NCI-H510A treated with DMSO at 0.1 percent for 48 hours (cell line): ENCODE data around the gene SLC29A2.
"Not testable (repeated sequence)": the region's sequence is repeated elsewhere in the genome, so short reads cannot be mapped to it uniquely, and the experiment has no call there.

Experiments
- DNase-seq: peaks from one replicate; lab custom pipeline; 2025; lab: John Stamatoyannopoulos, UW

The SLC29A2 gene

DNA sequence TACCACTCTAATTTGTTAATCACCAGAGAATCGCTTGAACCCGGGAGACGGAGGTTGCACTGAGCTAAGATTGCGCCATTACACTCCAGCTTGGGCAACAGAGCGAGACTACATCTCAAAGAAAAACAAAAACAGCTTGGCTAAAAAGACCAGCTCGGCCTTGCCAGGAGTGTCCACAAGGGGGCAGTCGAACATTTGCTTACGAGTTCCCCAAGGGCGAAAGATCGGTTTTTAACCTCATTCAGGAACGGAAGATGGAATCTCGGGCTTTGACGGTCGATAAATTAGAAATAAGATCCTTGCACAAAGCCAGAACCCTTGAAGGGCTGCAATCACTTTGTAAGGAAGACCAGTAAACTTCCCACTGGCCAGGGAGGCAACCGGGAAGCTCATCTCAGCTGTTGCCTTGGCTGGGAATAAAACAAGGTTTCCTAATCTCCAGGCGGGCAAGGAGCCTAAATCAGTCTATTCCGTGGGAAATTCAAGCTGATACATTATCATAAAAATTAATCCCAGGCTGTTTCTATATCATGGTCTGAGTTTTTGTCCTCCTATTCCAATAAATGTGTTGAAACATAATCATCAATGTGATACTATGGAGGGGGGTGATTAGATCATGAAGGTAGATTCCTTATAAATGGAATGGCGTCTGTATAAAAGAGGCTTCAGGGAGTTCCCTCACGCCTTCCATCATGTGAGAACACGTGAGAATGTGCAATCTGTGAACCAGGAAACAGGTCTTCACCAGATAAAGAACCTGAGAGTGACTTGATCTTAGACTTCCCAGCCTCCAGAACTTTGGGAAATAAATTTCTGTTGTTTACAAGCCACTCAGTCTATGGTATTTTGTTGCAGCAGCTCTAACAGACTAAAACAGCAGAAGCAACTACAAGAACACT lies 14.9 kb upstream of the SLC29A2 start:
- peak; percentile 76 for DNase-seq

DNA sequence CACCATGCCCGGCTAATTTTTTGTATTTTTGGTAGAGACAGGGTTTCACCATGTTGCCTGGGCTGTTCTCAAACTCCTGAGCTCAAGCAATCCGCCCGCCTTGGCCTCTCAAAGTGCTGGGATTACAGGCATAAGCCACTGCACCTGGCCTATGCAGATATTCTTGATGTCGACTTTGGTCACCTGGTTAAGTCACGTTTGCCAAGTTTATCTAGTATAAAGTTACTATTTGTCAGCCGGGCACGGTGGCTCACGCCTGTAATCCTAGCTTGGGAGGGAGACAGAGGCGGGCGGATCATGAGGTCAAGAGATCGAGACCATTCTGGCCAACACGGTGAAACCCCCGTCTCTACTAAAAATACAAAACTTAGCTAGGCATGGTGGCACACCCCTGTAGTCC lies 12.8 kb upstream of the SLC29A2 start:
- DNase-seq, result peak; percentile 31

DNA sequence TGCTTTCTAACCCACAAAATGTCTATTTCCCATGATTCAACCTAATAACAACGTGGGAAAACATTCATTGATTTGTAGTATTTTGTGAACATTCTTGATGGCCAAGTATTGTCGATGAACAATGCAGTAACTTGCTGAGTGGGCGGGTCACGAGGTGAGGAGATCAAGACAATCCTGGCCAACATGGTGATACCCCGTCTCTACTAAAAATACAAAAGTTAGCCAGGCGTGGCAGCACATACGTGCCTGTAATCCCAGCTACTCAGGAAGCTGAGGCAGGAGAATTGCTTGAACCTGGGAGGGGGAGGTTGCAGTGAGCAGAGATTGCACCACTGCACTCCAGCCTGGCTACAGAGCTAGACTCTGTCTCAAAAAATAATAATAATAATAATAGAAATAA lies 8.7 kb upstream of the SLC29A2 start:
- DNase-seq, result peak; percentile 16

DNA sequence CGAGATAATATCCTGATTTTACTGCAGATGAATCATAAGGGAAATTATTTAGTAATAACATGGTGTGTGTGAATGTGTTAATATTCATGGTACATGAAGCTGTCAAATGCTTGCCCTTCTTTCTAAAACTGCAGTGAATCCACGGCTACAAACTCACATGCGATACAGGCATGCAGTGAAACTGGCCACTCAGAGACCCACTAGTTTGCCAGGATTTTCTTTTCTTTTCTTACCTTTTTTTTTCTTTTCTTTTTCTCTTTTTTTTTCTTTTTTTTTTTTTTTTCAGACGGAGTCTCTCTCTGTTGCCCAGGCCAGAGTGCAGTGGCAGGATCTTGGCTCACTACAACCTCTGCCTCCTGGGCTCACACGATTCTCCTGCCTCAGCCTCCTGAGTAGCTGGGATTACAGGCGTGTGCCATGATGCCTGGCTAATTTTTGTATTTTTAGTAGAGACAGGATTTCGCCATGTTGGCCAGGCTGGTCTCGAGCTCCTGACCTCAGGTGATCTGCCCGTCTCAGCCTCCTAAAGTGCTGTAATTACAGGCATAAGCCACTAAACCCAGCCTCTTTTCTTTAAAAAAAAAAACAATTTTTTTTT lies 2.2 kb upstream of the SLC29A2 start:
- not testable (repeated sequence) for DNase-seq

DNA sequence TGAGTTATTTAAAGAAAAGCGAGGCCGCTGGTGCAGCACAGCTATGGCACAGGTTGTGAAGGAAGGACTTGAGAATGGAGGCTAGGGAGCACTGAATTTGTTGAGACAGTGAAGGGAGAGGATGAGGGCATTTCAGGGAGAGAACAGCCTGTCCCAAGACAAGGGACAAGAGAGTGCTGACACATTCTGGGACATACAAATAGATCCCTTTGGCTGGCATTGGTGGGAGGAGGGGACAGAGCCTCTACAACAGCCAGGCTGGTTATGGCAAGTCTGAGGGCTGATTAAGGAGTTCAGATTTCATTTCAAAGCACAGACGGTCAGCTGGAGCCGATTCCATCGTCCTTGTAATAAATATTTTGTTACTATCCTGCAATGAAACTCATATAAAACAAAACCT lies 1.7 kb upstream of the SLC29A2 start:
- no peak for DNase-seq

DNA sequence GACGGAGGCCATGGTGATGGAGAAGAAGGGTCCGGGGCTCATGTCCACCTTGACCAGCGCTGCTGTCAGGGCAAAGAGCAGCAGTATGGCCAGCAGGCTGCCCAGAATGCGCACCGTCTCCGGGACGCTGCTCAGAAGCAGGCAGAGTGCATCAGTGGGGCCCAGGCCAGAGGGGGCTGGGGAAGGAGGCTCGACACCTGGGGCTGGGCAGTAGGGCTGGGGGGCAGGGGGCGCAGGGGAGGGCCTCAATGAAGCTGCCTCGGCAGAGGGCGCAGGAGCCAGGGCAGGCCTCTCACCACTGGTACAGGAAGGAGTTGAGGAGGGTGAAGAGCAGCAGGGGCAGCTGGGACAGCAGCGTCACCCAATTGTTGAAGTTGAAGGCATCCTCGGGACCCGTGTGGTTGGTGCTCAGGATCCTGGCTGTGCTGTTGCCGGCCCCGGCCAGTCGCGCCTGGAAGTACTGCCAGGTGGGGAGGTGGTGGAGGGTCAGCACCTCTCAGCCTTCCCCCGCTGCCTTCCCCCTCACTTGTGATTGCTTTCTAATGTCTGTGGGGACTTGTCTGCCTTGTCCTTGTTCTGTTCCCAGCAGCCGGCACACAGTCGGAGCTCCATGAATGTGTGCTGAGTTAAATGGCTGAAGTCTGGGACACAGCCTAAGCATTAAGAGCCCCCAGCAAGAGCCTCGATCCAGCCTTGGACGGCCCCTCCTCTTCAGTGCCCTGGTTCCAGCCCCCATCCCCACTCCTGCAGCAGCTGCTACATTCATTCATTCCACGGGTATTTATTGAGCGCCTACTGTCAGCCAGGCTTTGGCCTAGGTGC lies 2.3 kb downstream of the SLC29A2 start:
- DNase-seq, result no peak

DNA sequence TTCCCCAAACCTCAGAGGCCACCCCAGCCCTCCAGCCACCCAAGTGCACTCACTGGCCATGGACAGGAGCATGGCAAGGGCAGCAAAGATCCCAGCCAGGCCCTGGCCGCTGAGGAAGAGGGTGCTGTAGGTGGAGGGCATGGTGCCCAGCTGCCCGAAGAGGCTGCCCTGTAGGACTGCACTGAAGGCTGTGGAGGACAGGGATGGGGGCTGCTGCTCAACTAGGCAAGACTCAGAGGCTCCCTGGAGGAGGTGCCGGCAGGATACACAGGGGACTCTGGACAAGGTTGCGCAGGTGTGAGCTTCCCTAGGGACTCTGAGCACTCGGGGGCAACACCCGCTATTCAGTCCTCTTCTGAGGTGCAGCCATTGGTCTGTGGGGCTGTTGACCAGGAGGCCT lies 3.1 kb downstream of the SLC29A2 start:
- DNase-seq, result no peak

DNA sequence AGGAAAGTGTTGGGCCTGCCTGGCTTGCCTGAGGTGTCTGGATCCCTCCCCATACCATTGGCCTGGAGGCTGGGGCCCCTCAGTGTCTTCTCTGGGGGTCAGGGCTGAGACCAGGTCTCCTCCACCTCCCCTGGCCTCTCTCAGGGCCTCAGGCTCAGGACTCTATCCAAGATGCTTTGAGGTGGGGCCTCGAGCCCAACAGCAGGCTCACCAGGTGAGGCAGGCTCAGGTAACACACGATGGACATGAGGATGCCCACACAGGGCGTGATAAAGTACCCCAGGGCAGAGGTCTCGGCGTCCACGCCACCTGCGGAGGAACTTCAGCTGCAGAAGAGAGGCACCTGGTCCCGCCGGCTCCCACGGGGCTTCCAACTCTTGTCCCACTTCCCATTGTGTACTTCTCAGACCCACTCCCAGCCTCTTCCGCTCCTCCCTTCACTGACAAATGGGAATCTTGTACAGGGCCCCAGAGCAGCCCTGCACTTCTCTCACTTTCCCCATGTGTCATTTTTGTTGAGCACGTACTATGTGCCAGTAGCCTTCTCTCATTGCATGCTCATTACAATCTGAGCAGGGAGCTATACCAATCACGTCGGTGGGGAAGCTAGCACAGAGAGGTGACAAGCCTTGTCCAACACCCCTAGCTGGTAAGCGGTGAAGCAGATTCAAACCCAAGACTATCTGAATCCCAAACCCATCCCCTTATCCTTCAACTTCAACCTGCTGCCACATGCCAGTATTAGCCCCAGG lies 3.8 kb downstream of the SLC29A2 start:
- DNase-seq, result no peak

DNA sequence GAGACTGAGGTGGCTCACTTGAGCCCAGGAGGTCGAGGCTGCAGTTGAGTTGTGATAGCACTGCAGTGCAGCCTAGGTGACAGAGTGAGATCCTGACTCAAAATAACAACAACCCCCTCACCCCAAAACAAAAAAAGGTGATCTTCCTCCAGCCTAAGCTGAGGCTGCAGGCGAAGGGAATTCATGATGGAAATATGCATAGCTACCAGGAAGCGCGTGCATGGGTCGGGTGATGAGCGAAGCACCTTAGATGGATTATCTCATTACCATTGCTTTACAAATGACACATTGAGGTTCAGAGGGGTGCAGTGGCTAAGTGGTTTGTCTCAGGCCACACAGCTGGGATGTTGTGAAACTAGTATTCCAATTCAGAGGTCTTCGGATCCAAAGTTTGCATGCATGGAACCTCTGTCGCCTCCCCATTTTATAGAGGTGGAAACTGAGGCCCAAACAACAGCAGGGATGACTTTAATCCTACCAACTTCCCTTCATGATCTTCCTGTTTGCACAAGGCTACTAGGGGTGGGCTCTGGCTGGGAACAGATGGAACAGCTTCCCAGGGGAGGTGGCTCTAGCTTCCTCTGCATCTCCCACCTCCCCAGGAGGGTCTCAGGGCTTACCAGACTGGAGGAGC lies 4.6 kb downstream of the SLC29A2 start:
- DNase-seq, result no peak

DNA sequence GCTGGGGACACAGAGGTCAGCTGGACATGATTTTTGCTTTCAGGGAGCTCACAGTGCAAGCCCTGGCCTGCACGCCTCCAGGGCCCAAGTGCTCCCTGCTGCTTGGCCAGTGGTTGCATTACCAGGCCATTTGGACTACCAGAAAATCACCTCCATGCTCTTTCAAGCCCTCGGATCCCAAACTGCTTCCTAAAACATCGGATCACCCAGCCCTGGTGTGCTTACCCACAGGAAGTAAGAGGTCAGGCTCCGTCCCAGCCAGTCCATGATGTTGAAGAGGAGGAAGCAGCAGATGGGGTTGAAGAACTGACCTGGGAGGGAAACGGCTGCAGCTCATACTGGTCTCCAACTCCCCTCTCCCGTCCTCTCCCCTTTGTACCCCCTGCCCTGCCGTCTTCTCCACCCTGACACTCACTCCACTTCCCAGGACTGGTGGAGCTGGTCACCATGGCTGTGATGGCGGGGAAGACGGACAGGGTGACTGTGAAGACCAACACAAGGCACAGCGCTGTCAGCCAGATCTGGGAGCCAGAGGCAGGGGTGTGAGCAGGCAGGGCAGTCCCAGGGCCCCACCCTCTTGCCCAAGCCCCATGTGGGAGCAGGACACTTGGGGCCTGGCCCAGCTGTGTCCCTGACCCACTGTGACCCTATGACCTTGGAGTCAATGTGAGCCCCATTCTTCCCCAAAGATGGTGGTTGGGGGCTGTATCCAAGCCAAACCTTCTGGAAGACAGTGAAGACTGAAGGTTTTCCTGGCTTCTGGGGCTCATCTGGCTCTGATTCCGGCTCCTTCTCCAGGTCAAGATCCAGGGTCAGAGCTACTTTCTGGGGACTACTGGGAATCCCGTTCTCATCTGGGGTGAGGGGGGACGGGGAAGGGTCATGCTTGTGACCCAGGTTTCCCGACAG lies 5.6 kb downstream of the SLC29A2 start:
- no peak for DNase-seq

DNA sequence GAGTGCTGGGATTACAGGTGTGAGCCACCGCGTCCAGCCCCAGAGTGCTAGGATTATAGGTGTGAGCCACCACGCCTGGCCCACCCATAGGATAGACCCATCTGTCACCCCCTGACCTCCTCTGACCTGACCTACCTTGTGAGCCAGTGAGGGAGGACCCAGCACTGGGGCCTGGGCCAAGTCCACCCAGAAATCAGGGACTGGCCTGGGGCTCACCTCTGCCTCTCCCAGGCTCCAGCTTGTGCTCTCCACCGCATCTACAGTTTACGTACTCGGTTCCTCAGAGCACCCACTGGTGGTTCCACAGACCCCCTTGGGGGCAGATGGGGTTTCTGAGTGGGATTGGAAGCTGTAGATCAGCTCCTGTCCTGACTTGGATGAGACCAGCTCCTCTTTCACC lies 6.4 kb downstream of the SLC29A2 start:
- DNase-seq, result no peak

DNA sequence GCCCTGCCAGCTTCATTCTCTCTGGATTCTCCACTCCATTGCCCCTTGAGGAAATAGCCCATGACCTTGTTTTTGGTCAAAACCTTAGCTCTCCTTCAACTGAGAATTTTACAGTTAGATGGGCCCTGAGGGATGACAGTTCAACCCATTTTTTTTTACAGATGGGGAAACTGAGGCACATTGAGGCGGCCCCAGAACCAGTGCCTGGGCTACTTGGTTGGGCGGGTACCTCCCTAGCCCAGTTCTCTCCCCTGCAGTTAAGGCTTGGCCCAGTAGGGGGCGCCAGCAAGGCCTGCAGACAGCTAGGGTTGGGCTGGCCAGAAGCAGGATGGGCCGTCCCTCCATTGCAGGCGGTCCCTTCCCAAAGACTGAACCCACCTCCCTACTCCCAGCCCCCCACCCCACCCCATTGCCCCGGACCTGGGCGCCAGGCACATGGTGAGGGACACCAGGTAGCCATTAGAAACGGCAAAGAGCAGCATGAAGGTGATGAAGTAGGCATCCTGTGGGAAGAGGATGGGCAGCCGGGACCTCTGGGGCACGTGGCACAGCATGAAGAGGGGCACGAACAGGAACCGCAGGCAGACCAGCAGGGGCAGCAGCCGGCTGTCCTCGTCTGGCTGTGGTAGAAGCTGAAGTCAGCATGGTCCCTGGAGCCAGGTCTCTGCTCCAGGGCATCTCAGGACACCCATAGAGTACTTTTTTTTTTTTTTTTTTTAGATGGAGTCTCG lies 7.6 kb downstream of the SLC29A2 start:
- DNase-seq, result peak; percentile 41

DNA sequence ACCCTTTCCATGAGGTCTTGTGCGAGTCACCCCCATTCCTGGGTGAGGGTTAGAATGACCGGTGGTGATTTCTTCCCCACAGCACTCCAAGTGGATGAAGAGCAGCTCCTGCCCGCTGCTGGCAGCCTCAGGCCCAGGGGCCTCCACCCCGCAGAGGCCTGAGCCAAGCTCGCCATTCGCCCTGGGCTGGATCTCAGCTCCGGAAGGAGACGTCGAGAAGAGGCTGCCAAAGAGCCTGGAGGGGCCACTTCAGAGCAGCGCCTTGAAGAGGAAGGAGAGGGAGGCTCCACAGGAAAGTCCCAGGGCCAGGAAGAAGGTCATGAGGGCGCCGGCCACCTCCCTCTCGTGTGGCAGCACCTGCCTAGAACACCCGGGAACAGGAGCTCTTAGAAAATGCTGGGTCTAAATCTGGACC lies 8.4 kb downstream of the SLC29A2 start:
- no peak for DNase-seq

DNA sequence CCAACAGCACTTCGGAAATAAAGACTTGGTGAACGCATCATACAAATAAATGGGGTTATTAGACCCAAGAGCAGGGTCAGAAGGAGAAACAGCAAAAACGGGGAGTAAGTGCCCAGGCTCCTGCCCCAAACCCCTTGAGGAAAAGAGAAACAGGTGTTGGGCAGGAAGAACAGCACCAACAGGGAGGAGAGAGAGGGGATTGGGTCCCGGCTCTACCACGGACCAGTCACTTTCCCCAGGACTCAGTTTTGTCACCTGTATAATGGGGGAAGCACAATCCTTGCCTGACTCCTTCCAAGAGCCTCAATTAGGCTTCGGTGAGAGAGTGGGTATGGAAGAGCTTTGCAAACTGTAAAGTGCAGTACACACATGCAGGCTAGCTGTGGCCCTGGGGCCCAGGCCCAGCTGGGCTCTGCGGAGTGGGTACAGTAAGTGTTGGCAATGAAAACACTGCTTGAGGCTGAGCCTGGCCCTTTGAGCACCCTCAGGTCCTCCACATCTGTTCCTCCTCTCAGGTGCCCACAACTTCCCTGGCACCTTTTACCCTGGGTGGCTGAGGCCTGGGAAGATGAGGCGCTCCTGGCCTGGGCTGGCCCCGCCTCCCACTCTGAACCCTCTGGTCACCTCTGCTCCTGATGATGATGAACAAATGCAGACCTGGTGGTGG lies 8.9 kb downstream of the SLC29A2 start:
- DNase-seq, result no peak

DNA sequence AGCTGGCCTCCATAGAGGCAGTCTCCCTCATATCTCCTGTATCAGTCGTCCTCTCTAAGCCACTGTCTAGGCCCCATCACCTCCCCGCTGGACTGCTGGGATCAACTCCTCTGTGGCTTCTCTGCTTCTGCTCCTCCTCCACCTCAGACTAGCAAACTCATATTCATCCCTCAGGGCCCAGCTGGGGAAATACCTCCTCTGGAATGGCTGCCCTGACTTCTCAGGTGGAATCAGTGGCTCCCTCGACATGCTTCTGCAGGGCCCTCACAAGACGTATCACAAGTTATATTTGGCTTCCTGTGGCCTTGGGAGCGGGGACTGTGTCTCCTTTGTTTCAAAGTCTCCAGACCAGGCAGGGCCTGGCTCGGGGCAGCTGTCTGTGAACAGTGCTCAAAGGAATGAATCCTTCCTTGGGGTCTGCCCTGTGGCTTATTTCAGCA lies 10.0 kb downstream of the SLC29A2 start:
- DNase-seq, result no peak

DNA sequence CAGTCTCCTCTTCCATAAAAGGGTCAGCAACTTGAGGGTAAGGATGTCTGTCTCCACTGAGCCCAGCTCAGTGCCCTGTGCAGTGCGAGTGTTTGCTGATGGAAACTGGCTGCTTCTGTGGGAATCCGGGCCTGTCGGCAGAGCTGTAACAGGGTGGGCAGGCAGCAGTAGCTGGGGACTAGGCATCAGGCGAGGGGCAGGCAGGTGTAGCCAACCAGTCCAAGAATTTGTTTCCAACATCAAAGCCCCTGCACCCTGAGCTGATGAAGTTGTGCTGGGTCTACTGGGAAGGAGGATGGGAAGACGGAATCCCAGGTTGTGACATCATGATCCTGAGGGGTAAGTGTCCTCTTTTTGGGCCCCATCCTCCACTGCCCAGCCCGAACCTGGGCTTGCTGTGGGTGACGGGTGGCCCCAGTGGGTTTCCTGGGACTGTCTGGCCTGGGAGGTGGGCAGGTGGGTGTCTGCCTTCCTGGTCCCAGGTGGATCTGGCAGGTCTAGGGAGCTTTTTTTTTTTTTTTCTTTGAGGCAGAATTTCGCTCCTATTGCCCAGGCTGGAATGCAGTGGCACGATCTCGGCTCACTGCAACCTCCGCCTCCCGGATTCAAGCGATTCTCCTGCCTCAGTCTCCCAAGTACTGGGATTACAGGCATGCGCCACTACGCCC lies 11.0 kb downstream of the SLC29A2 start:
- DNase-seq, result no peak

DNA sequence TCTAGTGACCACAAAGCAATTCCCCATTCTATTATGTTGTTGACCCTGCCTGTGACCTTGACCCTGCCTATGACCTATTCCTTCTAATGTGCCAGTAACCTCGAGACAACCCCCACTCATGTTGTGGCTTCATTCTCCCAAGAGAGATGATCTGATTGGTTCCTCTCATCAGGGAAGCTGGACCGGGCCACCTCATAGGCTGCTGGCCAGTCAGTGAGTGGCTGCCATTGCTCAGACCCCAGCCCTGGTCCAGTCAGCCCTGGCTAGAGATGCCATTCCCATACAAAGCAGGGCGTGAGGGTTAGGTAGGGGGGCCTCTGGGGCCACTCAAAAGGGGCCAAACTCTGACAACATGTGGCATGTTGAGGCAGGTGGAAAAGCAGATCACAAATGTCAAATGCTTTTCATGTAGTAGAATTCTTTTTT lies 11.9 kb downstream of the SLC29A2 start:
- DNase-seq, result no peak

DNA sequence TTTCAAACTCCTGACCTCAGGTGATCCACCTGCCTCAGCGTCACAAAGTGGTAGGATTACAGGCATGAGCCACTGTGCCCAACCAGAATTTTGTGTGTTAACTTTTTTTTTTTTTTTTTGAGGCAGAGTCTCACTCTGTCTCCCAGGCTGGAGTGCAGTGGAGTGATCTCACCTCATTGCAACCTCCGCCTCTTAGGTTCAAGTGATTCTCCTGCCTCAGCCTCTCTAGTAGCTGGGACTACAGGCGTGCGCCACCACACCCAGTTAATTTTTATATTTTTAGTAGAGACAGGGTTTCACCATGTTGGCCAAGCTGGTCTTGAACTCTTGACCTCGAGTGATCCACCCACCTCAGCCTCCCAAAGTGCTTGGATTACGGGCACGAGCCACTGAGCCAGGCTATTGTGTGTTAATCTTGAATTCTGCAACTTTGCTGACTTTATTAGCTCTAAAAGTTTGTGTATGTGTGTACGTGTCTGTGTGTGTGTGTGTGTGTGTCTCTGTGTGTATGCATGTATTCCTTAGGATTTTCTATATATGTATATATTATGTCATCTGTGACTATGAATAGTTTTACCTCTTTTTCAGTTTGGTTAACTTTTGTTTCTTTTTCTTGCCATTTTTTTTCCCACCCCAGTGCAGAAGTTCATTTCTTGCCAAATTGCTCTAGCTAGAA lies 20.9 kb downstream of the SLC29A2 start:
- DNase-seq, result not testable (repeated sequence)
